Lower leg skin (tissue), 4 donors: ENCODE measurements around the gene SH3D19. TPM values are rescaled to one million over a fixed set of nuclear protein-coding genes. Genes with fewer than 3 reads are reported as not detected.
"Not testable (repeated sequence)": the region's sequence is repeated elsewhere in the genome, so short reads cannot be mapped to it uniquely, and the experiment has no call there.

ENCODE experiments used
- DNase-seq, 2 donors: peaks; one replicate each; pipeline ENCODE4 v3.0.0-alpha.2; 2019; ENCODE audit warnings: low spot score in 2 of 2
- H3K4me3 ChIP-seq: fragments of 200-600 bp; sonication (generic); 2 replicates; pipeline ENCODE4 v1.5.1; 2017; ENCODE audit warnings: mild to moderate bottlenecking, low read depth; ENCODE audit not compliant: poor library complexity, severe bottlenecking
- POLR2A ChIP-seq, 2 donors: fragments of 450-650 bp; IDR thresholded peaks; one replicate each; pipeline ENCODE4 v1.6.1; 2016 to 2017; ENCODE audit warnings: antibody characterized with exemption in 2 of 2, mild to moderate bottlenecking in 1 of 2, moderate library complexity in 1 of 2
- WGBS, 2 donors: methylation state at CpG; one replicate each; pipeline ENCODE4 v1.1.5; 2018; 5-methylcytosine and 5-hydroxymethylcytosine counted together
- intact Hi-C: fragments of 100-400 bp; cut with DNase I; formaldehyde crosslinking; loops from one replicate; pipeline ENCODE4 v1.15.0; 2023; ENCODE audit warnings: low total_unique reads
- total RNA-seq, 4 donors: library from RNA; depleted of rRNA; stranded (reverse); fragments of >200 nt; gene quantifications; one replicate each; pipeline ENCODE4 v1.1.0, GENCODE V29; 2016
- TF ChIP-seq, protein P1 (sequence below), 3 donors: fragments of 450-650 bp; IDR thresholded peaks; one replicate each; pipeline ENCODE4 v1.5.1; 2016; ENCODE audit warnings: antibody characterized with exemption in 3 of 3, mild to moderate bottlenecking in 3 of 3, moderate library complexity in 2 of 3

SH3D19 gene
- total RNA-seq, 4 donors from 2014 or later = 70.8 to 82.5 (median 78.6) TPM

DNA sequence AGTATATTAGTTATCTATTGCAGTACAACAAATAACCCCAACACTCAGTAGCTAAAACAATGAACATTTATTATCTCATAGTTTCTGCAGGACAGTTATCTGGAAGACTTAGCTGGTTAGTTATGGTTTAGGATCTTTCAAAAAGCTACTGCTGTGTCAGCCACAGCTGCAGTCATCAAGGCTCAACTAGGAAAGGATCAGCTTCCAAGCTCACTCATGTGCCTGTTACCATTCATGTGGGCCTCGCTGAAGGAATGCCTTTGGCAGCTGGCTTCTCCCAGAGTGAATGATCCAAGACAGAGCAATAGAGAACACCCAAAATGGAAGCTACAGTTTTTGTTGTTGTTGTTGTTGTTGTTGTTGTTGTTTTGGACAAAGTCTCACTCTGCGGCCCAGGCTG, 62.0 kb downstream of the SH3D19 start:
- H3K4me3 ChIP-seq = no peak overlapping the region
- 76 to 90% methylated on average over 2 of the region's 2 CpGs for WGBS, 2 donors
- intact Hi-C loops = no loop called here
- no peak for DNase-seq
- TF ChIP-seq POLR2A (IDR thresholded peaks at IDR 0.05) = no peak
- TF ChIP-seq, protein P1, sequence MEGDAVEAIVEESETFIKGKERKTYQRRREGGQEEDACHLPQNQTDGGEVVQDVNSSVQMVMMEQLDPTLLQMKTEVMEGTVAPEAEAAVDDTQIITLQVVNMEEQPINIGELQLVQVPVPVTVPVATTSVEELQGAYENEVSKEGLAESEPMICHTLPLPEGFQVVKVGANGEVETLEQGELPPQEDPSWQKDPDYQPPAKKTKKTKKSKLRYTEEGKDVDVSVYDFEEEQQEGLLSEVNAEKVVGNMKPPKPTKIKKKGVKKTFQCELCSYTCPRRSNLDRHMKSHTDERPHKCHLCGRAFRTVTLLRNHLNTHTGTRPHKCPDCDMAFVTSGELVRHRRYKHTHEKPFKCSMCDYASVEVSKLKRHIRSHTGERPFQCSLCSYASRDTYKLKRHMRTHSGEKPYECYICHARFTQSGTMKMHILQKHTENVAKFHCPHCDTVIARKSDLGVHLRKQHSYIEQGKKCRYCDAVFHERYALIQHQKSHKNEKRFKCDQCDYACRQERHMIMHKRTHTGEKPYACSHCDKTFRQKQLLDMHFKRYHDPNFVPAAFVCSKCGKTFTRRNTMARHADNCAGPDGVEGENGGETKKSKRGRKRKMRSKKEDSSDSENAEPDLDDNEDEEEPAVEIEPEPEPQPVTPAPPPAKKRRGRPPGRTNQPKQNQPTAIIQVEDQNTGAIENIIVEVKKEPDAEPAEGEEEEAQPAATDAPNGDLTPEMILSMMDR (IDR thresholded peaks at IDR 0.05) = no peak

DNA sequence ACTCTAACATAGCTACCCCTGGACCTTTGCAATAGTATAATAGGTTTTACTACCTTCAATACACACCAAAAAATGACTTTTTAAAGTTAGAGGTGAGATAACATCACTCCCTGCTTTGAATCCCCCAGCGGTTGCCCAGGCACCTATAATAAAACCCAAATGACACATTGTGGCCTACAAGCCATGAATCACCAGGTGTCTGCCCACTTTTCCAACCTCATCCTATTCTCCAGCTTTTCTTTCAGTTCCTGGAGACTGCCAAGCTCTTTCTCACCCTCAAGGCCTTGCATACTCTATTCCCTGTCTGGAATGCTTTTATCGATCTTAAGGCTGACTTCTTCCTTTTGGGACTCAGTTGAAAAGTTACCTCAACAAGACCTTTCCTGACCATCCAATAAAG, 64.9 kb downstream of the SH3D19 start:
- intact Hi-C loops = no loop called here
- no peak for DNase-seq
- 95 to 96% methylated on average over 2 of the region's 2 CpGs for WGBS, 2 donors
- H3K4me3 ChIP-seq = no peak overlapping the region
- TF ChIP-seq, protein P1 (IDR thresholded peaks at IDR 0.05) = no peak

DNA sequence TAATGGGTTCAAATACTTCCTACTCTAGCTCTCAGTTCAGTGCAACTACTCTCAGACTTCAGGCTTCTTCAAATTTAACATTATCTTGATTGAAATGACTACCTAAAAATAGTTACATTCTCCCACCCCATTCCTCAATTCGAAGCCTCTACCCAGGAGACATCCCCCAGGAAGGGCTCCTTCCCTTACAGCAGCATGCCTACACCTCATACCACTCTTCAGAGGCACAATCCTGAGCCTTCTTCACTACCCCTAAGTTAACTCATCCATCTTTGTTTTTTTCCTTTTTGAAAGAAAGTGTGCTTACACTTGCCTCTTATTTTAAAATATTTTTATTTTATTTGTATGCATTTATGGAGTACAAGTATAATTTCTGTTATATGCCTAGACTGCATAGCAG, 65.7 kb downstream of the SH3D19 start:
- 81 to 92% methylated on average over 1 of the region's 1 CpG for WGBS, 2 donors
- DNase-seq = no peak
- intact Hi-C loops = no loop called here
- TF ChIP-seq POLR2A (IDR thresholded peaks at IDR 0.05) = no peak
- TF ChIP-seq, protein P1 (IDR thresholded peaks at IDR 0.05) = no peak
- no peak overlapping the region for H3K4me3 ChIP-seq

DNA sequence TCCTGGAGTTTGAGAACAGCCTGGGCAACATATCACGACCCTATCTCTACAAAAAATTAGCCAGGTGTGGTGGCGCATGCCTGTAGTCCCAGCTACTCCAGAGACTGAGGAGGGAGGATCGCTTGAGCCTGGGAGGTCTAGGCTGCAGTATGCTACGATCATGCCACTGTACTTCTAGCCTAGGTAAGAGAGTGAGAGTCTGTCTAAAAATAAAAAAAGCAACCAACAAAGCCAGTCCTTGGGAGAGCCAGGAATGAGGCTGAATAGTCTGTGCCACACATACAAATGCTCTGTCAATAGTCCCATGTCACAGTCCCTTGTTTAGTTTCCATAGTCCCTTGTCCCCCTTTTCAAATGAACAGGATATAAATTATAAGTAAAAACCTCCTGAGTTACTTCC, 67.7 kb downstream of the SH3D19 start:
- H3K4me3 ChIP-seq = no peak overlapping the region
- TF ChIP-seq POLR2A (IDR thresholded peaks at IDR 0.05) = no peak
- TF ChIP-seq, protein P1 (IDR thresholded peaks at IDR 0.05) = no peak
- intact Hi-C loops = no loop called here
- no peak for DNase-seq
- WGBS, 2 donors = 93 to 96% methylated on average over 4 of the region's 4 CpGs

DNA sequence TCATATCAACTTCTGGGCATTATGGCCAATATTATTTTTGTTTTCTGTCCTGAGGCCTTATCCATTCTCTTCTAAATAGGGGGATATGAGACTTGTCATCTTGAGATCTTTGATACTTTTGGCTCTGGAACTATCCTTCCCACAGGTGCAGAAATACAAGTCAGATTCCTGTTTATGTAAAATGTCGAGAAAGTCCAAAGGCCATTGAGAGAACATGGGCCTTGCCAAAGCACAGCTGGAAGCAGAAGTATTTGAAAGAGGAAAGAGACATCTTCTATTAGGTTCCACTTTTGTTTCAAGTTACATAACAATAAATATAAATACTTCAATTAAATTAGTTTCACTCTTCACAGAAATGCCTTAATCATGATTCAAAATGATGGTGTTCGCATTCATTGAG, 69.3 kb downstream of the SH3D19 start:
- no peak for TF ChIP-seq POLR2A (IDR thresholded peaks at IDR 0.05)
- H3K4me3 ChIP-seq = no peak overlapping the region
- intact Hi-C loops = no loop called here
- WGBS, 2 donors = 87 to 89% methylated on average over 2 of the region's 2 CpGs
- no peak for DNase-seq

DNA sequence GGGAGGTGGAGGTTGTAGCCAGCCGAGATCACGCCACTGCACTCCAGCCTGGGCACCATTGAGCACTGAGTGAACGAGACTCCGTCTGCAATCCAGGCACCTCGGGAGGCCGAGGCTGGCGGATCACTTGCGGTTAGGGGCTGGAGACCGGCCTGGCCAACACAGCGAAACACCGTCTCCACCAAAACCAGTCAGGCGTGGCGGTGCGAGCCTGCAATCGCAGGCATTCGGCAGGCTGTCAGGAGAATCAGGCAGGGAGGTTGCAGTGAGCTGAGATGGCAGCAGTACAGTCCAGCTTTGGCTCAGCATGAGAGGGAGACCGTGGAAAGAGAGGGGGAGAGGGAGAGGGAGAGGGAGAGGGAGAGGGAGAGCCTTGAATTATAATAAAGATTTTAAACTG, 69.7 kb downstream of the SH3D19 start:
- 91 to 97% methylated on average over 15 to 16 of the region's 17 CpGs for WGBS, 2 donors
- DNase-seq, H3K4me3 ChIP-seq, intact Hi-C loops: not testable (repeated sequence)

DNA sequence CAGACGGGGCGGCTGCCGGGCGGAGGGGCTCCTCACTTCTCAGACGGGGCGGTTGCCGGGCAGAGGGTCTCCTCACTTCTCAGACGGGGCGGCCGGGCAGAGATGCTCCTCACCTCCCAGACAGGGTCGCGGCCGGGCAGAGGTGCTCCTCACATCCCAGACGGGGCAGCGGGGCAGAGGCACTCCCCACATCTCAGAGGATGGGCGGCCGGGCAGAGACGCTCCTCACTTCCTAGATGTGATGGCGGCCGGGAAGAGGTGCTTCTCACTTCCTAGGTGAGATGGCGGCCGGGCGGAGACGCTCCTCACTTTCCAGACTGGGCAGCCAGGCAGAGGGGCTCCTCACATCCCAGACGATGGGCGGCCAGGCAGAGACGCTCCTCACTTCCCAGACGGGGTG, 70.2 kb downstream of the SH3D19 start:
- WGBS, 2 donors = 97 to 100% methylated on average over 2 to 10 of the region's 28 CpGs
- DNase-seq, intact Hi-C loops, H3K4me3 ChIP-seq: not testable (repeated sequence)
